GM15510 (cell line): ENCODE data around the gene MAP3K7.

Experiments
- POLR2A ChIP-seq: IDR thresholded peaks from 3 replicates; pipeline ENCODE4 v1.6.1; 2011; ENCODE audit warnings: borderline replicate concordance; ENCODE audit not compliant: insufficient read length; ENCODE audit errors: extremely low read depth

The MAP3K7 gene

DNA sequence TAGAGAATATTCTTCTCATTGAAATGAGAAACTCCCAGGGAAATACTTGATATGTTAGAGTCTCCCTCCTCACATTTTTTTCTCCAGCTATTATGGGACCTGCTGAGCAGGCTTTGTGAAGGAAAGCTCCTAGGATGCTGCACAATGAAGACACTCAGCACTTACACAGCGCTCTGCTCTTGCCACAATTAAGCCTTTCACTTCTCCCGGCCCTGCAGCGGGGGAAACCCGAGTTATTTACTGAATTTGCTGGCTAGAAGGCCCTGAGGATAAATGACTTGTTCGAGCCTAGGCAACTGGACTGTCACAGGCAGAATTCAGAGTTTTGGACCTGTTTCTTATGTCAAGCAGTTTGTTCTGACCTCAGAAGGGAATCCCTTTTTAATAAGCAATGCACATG, 102.0 kb downstream of the MAP3K7 start:
- no peak for TF ChIP-seq POLR2A

DNA sequence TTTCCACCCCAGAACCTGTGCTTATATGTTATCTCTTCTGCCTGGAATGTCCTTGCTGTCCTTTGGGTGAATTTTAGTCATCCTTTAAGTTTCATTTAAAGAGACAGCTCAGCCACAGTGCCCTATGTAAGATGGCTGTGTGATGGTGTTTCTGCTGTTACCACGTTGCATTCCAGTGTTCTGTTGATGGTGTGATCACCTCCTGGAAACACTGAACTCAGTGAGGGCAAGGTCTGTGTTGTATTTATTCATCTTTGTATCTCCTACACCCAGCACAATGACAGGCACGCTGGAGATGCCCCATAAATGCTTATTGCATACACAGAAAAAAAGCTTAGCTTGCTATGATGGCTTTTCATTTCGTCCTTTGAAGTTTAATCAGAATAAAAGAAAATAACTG, 102.5 kb downstream of the MAP3K7 start:
- TF ChIP-seq POLR2A, result no peak

GRCh38 chr6:90483956-90484355, 102.9 kb downstream of the MAP3K7 start:
- no peak for TF ChIP-seq POLR2A

GRCh38 chr6:90483116-90483839, 103.6 kb downstream of the MAP3K7 start:
- TF ChIP-seq POLR2A, result no peak

DNA sequence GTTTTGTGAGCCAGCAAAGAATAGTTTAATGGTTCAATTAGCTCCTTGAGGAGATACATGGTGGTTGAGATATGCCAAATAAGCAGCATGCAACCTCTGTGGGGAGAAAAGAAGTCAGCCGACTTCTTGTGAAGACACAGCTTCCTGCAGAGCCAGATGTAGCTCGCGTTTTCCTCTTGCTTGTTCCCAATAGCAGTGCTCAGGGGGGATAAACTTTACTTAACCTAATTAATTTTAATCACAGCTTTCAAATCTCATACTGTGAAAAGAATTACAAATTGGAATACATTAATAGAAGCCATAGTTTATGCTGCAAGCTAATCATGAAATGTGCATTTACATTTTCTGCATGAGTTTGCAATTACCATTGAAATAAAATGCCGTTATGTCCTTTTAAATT, 106.2 kb downstream of the MAP3K7 start:
- TF ChIP-seq POLR2A, result no peak

GRCh38 chr6:90479603-90479926, 107.3 kb downstream of the MAP3K7 start:
- TF ChIP-seq POLR2A, result no peak

- no peak for TF ChIP-seq POLR2A
These were observed 107.9 kb downstream of the MAP3K7 start for GRCh38 chr6:90478789-90479602.

- TF ChIP-seq POLR2A, result no peak
These were observed 108.6 kb downstream of the MAP3K7 start for GRCh38 chr6:90478278-90478677.

- no peak for TF ChIP-seq POLR2A
These were observed 109.5 kb downstream of the MAP3K7 start for GRCh38 chr6:90477366-90477765.

DNA sequence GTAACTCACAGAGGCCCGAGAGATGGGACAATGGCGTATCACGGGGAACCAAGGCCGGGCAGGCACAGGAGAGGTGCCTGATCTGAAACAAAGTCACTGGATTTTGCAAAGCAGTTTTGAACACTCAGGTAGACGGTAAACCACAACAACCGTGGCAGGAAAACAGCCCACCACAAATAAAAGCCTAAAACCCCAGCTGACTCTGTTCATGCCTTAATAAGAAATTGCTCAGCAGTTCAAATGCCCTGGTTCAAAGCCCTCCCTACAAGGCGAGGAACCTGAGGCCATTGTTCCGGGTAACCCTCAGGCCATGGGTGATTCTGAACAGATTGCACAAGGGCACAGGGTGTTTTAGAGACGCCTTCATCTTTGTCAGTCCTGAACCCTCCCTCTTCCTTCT, 114.2 kb downstream of the MAP3K7 start:
- TF ChIP-seq POLR2A, result no peak

GRCh38 chr6:90471263-90471662, 115.6 kb downstream of the MAP3K7 start:
- TF ChIP-seq POLR2A, result no peak

- no peak for TF ChIP-seq POLR2A
These were observed 117.0 kb downstream of the MAP3K7 start for GRCh38 chr6:90469906-90470305.

DNA sequence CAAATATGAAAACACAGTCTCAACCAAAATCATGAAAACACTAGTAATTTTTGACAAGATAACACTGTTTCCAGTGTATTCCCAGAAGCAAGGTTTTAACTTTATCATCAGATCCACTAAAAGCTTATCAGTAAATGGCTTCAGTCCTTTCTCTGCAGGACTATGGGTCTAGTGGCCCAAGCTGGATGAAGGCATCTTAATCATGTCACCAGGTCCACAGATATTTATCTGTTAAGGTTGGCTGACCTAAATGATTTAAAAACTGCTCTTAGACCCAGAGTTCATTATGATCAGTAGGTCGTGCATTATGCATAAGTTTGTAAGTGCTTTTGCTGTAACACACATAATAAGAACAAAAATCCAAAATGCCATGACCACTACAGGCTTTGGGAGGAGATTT, 118.0 kb downstream of the MAP3K7 start:
- no peak for TF ChIP-seq POLR2A

DNA sequence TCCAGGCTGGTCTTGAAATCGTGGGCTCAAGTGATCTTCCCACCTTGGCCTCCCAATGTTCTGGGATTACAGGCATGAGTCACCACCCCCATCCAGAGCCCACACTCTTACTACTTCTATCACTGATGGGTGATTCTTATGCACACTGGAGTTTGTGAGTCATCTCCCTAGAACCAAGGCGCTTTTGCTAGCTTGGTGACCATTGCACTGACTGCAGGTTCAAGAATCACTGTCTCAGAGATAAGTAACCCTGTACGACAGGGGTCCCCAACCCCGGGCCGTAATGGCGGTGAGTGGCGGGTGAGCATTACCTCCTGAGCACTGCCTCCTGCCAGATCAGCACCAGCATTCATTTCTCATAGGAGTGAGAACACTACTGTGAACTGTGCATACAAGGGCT, 118.8 kb downstream of the MAP3K7 start:
- TF ChIP-seq POLR2A, result no peak

DNA sequence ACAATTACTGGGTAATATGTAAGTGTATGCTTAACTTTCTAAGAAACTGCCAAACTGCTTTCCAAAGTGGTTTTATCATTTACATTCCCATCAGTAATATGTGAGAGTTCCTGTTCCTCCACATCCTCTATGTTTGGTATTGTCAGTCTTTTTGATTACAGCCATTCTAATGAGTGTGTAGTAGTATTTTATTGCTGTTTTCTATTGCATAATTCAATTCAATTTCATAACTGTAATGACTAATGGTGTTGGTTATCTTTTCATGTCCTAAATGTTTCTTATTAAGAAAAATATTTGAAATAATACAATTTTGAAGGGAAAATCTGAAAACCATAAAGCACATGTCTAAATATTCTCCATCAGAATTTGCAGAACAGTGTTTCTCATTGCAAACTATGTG, 119.3 kb downstream of the MAP3K7 start:
- no peak for TF ChIP-seq POLR2A
